ENCODE results near the gene BRPF1.

Gene BRPF1

GRCh38 chr3:9776896-9777693, 45.6 kb downstream of the BRPF1 start:
- Histone ChIP-seq H3K9me3 (ENCODE audit: control insufficient read depth, insufficient read depth, low read length) (no peaks in the 10 kb centered on the region), H3K4me3 (ENCODE audit: low read length) (no peak overlapping the region)
- no peak for TF ChIP-seq CTCF (IDR thresholded peaks at IDR 0.05; ENCODE audit: low read depth, low read length, poor library complexity, severe bottlenecking)
- TF ChIP-seq EZH2phosphoT487 (IDR thresholded peaks at IDR 0.05; ENCODE audit: borderline replicate concordance, low read length), result no peak

GRCh38 chr3:9777694-9778021, 46.1 kb downstream of the BRPF1 start:
- peaks cover 27% of the 10 kb centered on the region for H3K36me3 ChIP-seq (ENCODE audit: control insufficient read depth, low read length)
- no peaks in the 10 kb centered on the region for H3K27me3 ChIP-seq (ENCODE audit: control insufficient read depth, low read length)
- H3K4me3 ChIP-seq (ENCODE audit: low read length), result no peak overlapping the region
- TF ChIP-seq EZH2phosphoT487 (IDR thresholded peaks at IDR 0.05; ENCODE audit: borderline replicate concordance, low read length) (no peak), CTCF (IDR thresholded peaks at IDR 0.05; ENCODE audit: low read depth, low read length, poor library complexity, severe bottlenecking) (no peak)
- peaks cover 26% of the 10 kb centered on the region for H3F3A ChIP-seq (ENCODE audit: control insufficient read depth, insufficient read depth)
- peaks cover 66% of the 10 kb centered on the region for H3K4me1 ChIP-seq (ENCODE audit: control insufficient read depth, low read length)
- H3K4me2 ChIP-seq (ENCODE audit: low read length), result no peak overlapping the region
- no peaks in the 10 kb centered on the region for H3K79me2 ChIP-seq (ENCODE audit: control insufficient read depth, low read length)
- H3K9me2 ChIP-seq (replicated peaks; ENCODE audit: control insufficient read depth, low read length), result no peaks in the 10 kb centered on the region
- no peaks in the 10 kb centered on the region for H4K20me1 ChIP-seq (ENCODE audit: control insufficient read depth, insufficient read depth, low read depth, low read length)
- H3K9me3 ChIP-seq (ENCODE audit: control insufficient read depth, insufficient read depth, low read length), result no peaks in the 10 kb centered on the region
- H3K27ac ChIP-seq (ENCODE audit: low read depth, low read length), result no peak overlapping the region

More at GRCh38 chr3:9776896-9777693, 45.6 kb downstream of the BRPF1 start:
- H3K9me2 ChIP-seq (replicated peaks; ENCODE audit: control insufficient read depth, low read length), result no peaks in the 10 kb centered on the region
- no peaks in the 10 kb centered on the region for H3K79me2 ChIP-seq (ENCODE audit: control insufficient read depth, low read length)
- no peak overlapping the region for H3K27ac ChIP-seq (ENCODE audit: low read depth, low read length)
- H3F3A ChIP-seq (ENCODE audit: control insufficient read depth, insufficient read depth), result peaks cover 22% of the 10 kb centered on the region
- H4K20me1 ChIP-seq (ENCODE audit: control insufficient read depth, insufficient read depth, low read depth, low read length), result no peaks in the 10 kb centered on the region
- no peaks in the 10 kb centered on the region for H3K27me3 ChIP-seq (ENCODE audit: control insufficient read depth, low read length)
- no peak overlapping the region for H3K4me2 ChIP-seq (ENCODE audit: low read length)
- peaks cover 21% of the 10 kb centered on the region for H3K36me3 ChIP-seq (ENCODE audit: control insufficient read depth, low read length)
- peaks cover 61% of the 10 kb centered on the region for H3K4me1 ChIP-seq (ENCODE audit: control insufficient read depth, low read length)

- no peaks in the 10 kb centered on the region for H3K9me2 ChIP-seq (replicated peaks; ENCODE audit: control insufficient read depth, low read length)
- H3K79me2 ChIP-seq (ENCODE audit: control insufficient read depth, low read length), result no peaks in the 10 kb centered on the region
- H3K4me2 ChIP-seq (ENCODE audit: low read length), result peak overlapping the region; percentile 95
- no peak overlapping the region; the same call in 1 of the 2 replicates for H3K4me3 ChIP-seq (ENCODE audit: low read length)
- peak overlapping the region; percentile 99 for H3K27ac ChIP-seq (ENCODE audit: low read depth, low read length)
- H3K4me1 ChIP-seq (ENCODE audit: control insufficient read depth, low read length), result peaks cover 70% of the 10 kb centered on the region
- H3K9me3 ChIP-seq (ENCODE audit: control insufficient read depth, insufficient read depth, low read length), result no peaks in the 10 kb centered on the region
- TF ChIP-seq CTCF (IDR thresholded peaks at IDR 0.05; ENCODE audit: low read depth, low read length, poor library complexity, severe bottlenecking) (no peak), EZH2phosphoT487 (IDR thresholded peaks at IDR 0.05; ENCODE audit: borderline replicate concordance, low read length) (no peak)
- H3K27me3 ChIP-seq (ENCODE audit: control insufficient read depth, low read length), result no peaks in the 10 kb centered on the region
- H3K36me3 ChIP-seq (ENCODE audit: control insufficient read depth, low read length), result peaks cover 29% of the 10 kb centered on the region
- no peaks in the 10 kb centered on the region for H4K20me1 ChIP-seq (ENCODE audit: control insufficient read depth, insufficient read depth, low read depth, low read length)
- H3F3A ChIP-seq (ENCODE audit: control insufficient read depth, insufficient read depth), result peaks cover 30% of the 10 kb centered on the region
Observed at GRCh38 chr3:9778143-9779074, 46.9 kb downstream of the BRPF1 start.
